ENCODE results near the gene NEDD8.
A peak's percentile ranks its signal among the peaks of the same experiment; 100 is the strongest.
"Not testable (repeated sequence)": the region's sequence is repeated elsewhere in the genome, so short reads cannot be mapped to it uniquely, and the experiment has no call there.

The NEDD8 gene

DNA sequence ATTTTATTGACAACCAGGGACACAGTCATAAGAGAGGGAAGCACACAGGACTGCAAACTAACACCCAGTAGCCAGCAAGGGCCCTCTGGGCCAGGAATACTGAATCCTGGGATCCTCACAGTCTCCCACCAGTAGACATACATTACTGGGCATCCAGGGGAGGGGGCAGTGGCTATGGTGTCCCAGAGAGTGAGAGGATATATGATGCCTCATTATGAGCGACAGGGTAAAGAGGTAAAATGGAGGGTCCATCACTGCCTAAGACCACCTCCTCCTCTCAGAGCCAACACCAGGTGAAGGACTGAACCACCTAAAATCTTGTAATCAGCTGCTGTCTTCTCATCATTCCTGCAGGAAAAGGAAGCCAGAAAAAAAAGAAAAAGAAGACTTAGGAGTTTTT lies 15.3 kb downstream of the NEDD8 start:
- DNase-seq: not testable (repeated sequence)

DNA sequence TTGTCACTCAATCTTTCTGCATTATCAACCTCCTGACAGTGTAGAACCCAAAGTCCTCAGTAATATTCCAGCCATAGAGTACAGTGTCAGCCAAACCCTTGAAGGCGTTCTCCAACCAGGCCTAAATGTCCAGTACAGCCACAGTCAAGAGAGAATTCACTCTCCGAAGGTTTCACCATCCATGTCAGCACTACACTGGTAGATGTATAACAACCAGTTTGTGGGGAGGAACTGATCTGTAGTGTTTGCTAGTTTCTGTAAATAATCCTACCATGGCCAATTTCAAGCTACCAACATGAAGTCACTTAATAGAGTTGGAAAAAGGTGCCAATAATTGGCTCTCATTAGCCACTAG lies 15.8 kb downstream of the NEDD8 start:
- DNase-seq: no peak

DNA sequence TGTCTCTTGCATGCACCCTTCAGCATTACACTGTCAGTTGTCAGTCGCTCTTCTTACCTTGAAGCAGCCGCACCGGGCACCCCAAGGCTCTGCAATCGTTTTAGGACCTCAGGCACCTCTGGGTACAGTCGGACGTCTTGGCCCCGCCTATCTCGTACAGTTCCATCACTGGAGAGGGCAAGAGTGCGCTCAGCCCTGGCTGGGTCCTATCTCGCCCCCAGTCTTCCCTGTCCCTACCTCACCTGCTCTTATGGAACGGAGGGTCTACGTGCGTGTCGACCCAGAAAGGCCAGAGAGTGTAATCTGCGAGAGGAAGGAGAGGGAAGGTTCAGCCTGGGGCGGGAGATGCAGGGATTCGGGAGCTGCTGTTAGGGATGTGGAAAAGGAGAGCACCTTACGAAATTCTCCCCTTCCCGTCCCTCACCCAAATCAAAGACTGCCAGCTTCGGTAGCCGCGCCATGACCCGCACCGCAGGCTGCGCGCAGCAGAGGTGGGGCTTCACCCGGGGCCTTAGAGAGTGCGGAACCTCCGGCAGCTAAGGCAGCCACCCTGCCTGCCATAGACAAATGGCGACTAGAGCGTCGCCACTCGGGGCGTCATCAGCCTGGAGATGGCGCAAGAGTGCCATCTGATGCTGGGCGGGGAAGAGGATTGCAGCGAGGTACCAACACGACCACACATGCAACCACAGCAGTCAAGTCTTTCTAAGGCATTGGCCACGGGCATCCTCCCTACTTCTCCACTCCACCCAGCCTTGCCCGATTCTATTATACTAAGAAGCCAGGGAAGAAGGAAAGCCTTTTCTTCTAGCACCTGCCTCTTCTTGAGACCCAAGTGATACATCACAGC lies 16.4 kb downstream of the NEDD8 start, which contains the start of gene MDP1:
Gene MDP1 (minus strand): TSS at position 572 of the 850 bp plus-strand sequence. CDS start 111 bp downstream, at position 461.
- peak; percentile 93 for DNase-seq

DNA sequence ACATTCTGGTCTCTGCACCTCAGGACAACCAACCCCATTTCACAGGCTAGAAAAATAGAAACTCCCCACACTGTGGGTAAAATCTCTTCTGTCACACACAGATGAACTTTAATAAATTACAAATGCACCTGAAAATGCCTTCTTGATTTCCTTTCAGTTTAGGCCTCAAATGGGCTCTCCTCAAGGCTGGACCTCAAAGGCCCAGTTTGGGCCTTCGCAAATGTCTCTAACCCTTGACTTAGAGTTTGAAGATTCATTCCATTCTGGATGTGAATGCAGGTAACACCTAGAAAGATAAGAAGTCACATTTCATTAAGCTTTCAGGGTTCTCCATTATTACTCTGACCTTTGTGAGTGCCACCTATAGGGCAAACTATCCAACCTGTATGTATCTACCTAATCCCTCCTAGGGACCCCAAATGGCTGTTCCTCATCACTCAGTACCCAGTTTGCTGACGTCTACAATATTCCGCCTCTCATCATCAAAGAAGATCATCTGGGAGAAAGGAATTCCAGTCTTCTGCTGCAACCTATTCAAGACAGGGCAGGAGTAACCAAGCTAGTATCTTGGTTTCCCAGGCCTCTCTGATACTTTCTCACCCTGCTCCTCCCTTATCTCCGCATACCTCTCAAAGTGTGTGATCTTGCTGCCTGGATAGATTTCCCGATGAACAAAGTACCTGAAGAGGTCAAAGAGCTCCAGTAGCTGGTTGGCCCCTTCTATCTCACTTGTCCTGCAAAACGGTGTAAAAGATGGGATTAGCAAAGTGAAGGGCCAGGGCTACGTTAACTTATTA lies 18.1 kb downstream of the NEDD8 start:
- no peak for DNase-seq

DNA sequence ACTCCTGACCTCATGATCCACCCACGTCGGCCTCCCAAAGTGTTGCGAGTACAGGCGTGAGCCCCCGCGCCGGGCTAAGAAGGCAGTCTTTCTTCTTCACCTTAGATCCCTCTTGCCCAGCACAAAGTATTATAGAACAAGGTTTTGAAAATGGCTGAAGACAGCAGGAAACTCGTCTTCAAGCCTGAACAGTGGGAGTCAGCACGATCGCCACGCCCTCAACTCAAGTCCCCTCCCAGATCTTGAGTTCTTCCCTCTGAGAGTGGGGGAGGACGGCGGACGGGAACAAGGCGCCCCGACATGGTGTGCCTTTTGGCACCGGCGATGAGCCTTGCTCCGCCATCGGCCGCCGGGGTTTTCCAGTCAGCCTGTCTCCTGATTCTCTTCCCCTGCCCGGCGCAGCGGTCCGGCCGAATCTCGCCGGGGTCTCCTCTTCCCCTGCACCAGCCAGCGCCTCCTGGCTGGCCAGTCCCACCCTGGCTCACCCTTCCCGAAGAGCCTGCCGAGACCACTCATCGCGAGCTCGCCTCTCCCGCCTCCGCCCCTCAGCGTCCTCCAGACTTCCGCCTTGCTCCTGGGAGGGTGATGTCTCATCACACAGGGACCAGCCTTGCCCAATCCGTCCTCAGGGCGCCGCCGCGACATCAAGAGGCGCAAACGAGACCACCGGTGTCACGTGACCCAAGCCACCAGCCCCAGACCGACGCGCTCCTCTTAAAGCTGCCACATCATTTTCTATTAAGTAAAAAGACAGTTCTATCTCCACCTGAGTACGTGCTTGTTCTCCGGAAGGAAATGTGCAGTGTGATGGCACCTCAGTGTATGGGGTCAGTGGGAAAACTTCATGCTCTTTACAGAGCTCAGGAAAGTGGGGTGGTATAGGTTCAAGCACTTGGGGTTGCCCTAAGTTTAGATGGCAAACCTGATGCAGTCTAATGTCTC lies 19.0 kb downstream of the NEDD8 start, which contains the start of gene CHMP4A:
Gene CHMP4A (minus strand): TSS at position 565 of the 942 bp plus-strand sequence. CDS start 49 bp downstream, at position 516.
- peak; percentile 98 to 99 (median 99) for DNase-seq

DNA sequence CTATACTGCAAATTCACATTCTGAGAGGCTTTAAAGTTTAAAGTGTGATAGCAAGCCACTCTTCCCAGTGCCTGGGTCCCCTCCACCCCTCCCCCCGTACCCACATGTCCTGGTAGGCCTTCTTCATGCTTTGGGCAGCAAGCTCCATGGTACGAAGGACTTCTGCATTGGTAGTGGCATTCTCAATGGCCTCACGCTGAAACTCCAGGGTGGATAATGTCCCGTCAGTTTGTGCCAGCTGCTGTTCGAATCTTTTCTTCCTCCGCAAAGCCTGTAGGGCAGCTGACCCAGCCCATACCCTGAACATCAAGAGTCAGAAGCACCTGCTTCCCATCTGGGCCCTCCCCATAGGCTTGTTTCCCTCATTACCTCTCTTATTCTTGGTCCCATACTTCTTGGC lies 20.9 kb downstream of the NEDD8 start:
- DNase-seq: no peak

DNA sequence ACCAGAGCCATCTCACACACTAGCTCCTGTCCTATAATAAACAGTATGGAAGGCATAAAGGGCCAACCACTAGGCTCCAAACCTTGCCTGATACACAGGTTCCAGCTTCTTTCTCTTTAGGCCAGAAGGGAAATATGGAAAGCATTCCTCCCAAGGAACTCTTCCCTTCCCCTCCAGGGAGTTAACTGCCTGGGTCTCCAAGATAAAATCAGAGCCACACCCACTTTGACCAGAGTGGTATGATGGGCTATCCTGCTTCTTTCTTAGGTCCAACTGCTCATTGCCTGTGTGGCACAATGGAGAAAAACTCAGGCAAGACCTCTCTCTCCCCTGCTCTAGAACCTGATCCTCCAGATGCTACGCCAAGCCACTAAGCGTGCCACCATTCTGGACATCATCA lies 24.5 kb downstream of the NEDD8 start:
- DNase-seq: no peak

DNA sequence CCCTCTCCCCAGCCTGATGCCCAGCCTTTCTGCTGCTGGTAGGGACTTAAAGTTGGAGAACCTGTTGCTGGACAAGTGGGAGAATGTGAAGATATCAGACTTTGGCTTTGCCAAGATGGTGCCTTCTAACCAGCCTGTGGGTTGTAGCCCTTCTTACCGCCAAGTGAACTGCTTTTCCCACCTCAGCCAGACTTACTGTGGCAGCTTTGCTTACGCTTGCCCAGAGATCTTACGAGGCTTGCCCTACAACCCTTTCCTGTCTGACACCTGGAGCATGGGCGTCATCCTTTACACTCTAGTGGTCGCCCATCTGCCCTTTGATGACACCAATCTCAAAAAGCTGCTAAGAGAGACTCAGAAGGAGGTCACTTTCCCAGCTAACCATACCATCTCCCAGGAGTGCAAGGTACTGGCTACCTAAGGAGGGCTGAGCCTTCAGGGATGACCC lies 25.0 kb downstream of the NEDD8 start:
- DNase-seq: no peak

DNA sequence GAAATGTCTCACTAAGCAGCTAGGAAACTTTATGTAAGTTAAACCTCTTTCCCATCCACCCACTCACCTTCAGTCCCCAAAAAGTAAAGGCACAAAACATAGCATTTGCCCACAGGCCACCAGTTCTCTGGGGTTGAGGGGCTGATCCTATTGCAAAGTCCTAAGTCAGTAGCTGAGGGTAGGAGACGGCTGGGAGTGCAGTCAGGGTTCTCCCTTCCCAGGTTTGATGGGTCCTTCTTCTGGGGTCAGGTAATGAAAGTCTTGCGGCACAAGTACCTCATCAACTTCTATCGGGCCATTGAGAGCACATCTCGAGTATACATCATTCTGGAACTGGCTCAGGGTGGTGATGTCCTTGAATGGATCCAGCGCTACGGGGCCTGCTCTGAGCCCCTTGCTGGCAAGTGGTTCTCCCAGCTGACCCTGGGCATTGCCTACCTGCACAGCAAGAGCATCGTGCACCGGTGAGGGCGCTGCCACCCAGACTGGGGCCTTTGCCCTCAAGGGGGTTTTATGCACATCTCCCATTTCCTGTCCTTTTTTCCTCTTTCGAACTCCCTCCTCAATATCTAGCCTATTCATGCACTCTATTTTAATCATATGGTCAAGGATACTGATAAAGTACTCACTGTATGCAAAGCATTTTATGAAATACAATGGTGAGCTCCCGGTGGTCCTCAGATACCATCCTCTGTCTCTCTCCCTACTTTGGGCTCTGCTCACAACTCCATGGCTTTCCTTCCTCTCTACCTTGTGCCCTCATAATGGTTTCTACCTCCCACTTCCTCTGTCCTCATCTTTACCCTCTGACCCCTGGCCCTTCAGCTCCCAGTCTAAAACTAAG lies 25.7 kb downstream of the NEDD8 start:
- no peak for DNase-seq

DNA sequence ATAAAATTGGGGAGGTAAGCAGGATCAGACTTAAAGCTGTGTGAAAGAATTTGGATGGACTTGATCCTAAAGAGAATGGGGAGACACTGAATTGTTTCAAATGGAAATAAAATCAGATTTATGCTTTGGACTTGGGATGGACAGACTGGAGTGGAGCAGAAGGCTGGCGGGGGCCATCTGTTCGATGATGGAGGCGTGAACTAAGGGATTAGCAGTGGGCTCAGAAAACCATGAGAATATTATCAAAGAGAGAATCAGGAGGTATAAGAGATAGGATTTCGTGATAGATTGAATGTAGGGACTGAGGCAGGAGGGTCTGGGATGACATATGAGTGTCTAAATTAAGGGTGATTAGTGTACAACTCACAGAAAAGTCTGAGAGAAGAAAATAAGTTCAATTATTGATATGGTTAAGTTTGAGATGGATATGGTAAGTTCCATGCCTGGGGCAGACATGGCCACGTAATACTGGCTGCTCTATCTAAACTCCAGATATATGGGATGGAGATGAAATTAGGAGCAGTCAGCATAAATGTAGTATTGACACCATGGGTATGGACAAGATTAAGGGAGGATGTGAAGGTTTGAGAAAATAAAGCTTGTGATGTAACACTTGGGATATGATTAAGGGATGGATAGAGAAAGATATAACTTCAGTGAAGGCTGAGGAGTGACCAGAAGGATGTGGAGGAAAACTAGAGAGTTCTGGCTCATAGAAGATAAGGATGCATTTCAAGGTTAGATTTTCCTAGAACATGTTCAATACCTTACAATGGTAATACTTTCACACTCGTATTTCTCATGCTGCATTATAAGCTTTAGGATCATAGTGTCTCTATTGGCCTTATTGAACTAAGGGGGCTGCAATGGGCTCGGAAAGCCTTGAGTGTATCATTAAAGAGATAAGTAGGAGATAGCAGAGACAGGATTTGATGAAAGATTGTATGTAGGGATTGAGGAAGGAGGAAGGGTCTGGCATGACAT lies 27.7 kb downstream of the NEDD8 start:
- DNase-seq: no peak

DNA sequence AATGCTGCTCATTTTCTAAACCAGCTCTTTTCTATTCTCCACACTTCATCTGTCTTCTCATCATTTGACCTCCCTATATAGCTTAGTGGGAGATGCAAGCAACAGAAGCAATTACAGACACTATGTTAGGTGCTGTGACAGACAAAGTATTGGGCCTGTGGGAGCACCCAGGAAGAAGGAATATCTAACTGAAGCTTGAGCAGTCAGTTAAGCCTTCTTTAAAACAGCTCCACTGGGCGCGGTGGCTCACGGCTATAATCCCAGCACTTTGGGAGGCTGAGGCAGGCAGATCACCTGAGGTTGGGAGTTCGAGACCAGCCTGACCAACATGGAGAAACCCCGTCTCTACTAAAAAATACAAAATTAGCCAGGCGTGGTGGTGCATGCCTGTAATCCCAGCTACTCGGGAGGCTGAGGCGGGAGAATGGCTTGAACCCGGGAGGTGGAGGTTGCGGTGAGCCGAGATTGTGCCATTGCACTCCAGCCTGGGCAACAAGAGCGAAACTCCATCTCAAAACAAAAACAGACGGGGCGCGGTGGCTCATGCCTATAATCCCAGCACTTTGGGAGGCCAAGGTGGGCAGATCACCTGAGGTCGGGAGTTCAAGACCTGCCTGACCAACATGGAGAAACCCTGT lies 28.8 kb downstream of the NEDD8 start:
- not testable (repeated sequence) for DNase-seq

DNA sequence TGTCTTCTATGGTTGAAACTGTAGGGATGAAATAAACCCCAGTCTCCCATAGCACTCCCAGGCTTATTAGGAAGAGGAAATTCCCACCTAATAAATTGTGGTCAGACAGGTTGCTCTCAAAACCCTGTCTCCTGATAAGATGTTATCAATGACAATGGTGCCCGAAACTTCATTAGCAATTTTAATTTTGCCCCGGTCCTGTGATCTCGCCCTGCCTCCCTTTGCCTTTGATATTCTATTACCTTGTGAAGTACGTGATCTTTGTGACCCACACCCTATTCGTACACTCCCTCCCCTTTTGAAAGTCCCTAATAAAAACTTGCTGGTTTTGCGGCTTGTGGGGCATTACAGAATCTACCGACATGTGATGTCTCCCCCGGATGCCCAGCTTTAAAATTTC lies 29.6 kb downstream of the NEDD8 start:
- not testable (repeated sequence) for DNase-seq

DNA sequence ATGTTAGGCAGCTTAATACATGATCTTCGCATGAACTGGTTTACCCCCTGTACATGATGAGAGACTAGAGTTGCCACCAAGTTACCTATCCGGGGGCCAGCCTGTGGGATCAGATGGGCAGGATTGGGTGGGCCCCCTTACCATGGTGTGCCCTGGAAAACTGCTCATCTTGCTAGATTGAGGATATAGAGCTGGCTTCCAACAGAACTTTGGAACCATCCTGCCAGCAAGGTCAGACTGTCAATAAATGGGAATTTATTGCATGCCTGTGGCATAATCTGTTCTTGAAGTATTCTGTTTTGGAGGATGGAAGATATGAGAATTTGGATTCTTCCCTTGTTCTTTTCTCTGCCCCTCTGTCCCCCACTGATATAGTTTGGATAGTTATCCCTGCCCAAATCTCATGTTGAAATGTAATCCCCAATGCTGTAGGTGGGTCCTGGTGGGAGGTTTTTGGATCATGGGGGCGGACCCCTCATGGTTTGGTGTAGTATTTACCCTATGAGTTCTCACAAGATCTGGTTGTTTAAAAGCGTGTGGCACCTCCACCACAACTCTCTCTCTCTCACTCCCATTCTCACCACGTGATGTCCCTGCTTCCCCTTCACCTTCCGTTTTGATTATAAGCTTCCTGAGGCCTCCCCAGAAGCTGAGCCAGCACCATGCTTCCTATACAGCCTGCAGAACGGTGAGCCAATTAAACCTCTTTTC lies 33.2 kb downstream of the NEDD8 start:
- no peak for DNase-seq

DNA sequence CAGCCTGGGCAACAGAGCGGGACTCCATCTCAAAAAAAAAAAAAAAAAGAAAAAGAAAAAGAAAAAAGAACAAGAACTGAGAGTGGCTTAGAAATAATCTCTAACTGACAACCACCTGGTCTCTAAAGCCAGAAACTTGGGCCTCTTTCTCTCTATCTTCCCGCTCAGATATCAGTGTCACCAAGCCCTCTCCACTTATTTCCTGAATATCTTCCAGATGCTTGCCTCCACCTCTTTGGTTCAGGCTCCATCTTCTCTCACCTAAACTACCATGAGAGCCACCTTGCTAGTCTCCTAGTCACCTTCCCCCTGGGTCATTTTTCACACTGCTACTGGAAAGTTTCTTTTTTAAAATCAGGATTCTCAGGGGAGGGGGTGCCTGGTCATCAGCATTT lies 35.1 kb downstream of the NEDD8 start:
- DNase-seq: no peak

DNA sequence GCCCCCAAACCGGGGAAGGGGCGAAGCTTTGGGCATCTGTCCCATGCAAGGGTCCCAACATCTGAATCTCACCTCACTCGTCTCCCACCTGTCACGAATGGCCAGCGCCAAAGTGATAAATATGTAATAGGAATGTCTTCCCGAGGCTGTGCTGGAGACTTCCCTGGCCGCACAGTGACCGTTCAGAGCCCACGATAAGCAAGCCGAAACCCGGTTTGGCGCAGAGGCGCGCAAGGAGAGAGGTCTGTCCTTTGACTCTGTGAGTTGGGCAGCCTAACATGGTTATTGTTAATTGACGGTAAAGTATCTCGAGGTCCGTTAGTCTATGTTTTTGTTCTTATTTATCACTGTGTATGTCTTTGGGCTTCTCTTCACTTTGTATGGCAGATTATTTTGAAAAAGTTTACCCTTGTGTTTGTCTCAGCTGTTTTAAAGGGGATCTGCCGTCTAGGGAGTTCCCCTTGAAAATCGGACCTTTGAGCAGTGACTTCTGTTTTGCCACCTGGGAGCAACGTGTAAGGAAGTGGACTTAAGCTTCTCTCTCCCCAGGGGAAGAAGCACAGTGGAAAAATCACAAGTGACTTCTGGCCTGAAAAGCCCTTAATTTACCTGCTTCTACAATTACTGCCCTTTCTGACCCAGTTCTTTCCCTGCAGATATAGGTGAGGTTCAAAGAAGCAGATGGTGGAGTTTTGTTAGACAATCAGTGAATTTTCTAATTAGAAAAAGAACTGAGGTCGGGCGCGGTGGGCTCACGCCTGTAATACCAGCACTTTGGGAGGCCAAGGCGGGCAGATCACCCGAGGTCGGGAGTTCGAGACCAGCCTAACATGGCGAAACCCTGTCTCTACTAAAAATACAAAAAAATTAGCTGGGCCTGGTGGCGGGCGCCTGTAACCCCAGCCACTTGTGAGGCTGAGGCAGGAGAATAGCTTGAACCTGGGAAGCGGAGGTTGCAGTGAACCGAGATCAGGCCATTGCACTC lies 35.8 kb downstream of the NEDD8 start:
- DNase-seq: peak; percentile 33 to 41 (median 35)

DNA sequence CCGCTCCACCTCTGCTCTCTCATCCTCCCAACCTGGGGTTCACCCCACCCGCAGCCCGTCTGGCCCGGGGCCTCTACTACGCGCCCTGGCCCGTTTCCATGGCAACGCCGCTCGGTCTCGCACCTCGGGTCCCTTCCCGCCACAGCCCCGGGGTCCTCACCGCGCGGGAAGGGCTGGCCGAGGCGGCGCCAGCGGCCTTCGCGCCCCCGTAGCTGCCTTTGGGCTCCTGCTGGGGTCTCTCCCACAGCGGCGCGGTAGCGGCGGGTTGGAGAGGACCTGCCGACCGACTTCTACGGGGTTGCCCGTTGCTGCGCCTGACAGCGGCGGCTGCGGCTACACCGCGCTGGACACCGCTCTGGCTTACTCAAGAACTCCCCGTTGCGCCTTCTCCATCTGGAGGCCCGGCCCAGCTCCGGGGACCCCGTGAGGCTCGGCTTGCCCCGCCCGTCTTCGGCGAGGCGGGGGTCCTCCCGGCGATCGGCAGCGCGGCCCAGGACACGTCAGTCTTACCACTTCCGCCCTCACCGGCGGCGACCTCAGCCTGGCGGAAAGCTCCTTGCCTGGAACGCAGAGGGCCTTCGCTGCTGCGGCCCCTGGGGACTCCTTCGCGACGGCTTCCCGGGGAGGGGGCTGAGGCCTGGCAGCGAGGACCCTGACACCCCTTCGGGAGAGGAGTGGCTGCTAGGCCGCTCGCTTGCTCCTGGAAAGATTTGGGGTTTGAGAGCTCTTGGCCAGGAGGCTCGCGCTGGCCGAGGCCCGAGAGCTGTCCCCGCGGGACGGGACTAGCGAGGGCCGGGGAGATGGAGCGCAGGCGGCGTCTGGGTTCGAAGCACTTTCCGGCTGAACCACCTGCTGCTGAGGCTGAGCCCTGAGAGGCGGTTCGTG lies 36.7 kb downstream of the NEDD8 start, which contains the start of gene TM9SF1:
Gene TM9SF1 (minus strand): TSS at position 256 of the 885 bp plus-strand sequence. CDS start 422 bp downstream, outside the sequence.
- DNase-seq: peak; percentile 88 to 93 (median 90)

DNA sequence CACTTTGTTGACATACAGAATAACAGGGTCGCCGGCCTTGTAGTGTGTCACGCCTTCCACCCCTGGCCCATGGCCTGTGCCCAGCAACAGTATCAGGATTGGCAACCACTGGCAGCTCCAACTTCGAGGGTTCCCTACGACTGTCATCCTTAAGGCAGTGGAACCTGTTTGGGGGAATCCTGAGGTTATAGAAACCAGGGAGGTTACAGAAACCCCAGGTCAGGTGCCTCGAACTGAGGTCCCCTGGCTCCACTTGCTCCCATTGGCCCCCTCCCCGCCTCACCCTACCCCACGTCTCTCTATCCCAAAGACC lies 37.3 kb downstream of the NEDD8 start:
- no peak for DNase-seq
